H7 (cell line): ENCODE results near the gene SORCS2. TPM values are rescaled to one million over a fixed set of nuclear protein-coding genes. Genes with fewer than 3 reads are reported as not detected.

ENCODE experiments used
- DNase-seq: peaks from one replicate; pipeline ENCODE4 v3.0.0; 2012
- H3K27me3 ChIP-seq: 2 replicates; pipeline ENCODE4 v1.6.0; 2011; ENCODE audit warnings: mild to moderate bottlenecking, low read length; ENCODE audit not compliant: control insufficient read depth, insufficient read depth
- H3K36me3 ChIP-seq: replicated peaks from 2 replicates; pipeline ENCODE4 v1.5.1; 2011; ENCODE audit warnings: low read length; ENCODE audit not compliant: control insufficient read depth, insufficient read depth
- H3K4me3 ChIP-seq: 2 replicates; pipeline ENCODE4 v1.5.1; 2011; ENCODE audit warnings: low read depth, mild to moderate bottlenecking, control low read depth, low read length, moderate library complexity; ENCODE audit not compliant: insufficient read depth
- total RNA-seq: library from RNA; depleted of rRNA; stranded (reverse); fragments of >200 nt; shearing (Covaris generic); gene quantifications from 2 replicates; pipeline ENCODE4 v1.2.3, GENCODE V29; 2014

Gene SORCS2
- total RNA-seq, 1 experiment from 2014 or later, result 2.0 TPM

DNA sequence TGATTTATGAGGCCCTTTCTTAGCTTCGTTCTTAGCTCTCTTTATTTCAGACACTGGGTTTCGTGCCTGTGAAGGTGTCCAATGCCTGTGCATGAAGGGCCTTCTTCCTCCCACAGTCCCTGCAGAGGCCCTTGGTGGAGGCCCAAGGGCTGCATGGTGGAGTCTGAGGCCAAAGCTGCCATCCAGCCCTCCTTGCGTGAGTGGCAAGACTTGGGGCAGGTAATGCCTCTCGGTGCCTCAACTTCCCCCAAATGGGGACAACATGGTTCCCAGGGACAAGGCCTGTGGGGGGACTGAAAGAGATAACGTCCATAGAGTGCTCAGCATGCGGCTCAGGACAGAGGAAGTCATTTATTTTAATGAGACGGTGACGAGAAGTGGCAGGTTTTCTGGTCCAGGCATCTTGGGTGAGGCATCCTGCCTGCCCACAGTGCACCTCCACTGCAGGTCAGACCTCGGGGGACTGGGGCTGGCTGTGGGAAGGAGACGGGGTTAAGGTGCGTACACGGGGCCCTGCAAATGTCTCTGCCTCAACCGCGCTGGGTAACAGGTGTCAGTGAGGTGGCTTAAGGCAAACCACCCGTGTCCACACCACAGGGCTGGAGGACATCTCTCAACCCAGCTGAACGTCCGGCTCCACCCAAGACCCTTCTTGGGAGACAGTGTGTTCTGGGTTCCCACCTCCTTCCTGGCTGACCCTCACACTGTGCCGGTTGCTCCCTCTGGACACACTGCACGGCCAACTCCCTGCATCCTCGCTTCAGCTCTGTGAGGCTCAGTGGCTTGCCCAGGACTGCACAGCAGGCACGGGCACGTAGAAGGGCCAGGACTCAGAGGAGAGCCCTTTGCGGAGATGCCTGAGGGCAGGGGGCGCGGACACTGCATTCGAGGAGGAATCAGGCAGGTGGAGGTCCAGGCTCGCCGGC, 191.9 kb downstream of the SORCS2 start:
- DNase-seq, result peak; percentile 43
- Histone ChIP-seq H3K27me3 (no peaks in the 10 kb centered on the region), H3K4me3 (no peak overlapping the region), H3K36me3 (no peaks in the 10 kb centered on the region)

DNA sequence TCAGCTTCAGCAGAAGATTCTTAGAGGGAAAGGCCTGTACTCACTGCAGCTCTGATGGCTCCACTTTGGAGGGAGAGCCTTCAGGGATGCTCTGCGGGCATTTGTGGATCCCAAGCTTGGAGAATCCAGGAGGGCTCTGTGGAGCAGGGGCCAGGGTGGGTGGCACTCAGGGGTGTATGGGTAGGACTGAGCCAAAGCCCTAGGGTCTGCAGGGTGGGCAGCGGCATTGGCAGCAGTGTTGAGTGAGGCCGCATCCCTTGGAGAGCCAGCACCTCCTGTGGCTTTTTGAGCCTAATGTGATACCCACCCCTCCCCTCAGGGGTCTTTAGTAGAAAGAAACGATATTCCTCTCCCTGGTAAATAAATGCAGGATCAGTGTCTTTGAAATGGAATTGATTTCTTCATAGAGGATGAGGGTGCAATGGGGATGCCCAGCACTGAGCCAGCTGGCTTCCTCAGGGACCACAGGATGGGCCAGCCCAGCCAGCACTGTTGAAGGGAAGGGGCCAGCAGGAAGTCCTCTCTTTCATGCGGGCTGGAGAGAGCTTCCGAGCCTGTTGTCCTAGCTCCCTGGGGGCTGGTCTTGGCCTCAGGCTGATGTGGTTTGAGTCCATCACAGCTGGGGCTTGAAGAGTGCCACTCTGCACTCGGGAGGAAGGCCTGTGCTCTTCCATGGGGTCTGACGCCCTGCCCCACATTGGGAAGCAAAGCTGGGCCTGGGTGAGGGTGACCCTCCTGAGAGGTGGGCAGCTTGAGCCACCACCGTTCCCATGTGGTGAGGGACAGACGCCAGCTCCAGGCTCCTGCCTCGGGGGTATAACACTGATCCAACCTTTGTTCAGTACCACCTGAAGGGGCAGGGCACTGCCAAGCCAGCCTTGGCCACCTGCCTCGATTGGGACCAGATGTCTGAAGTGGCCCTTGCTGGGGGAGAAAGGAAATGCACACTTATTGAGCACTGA, 192.9 kb downstream of the SORCS2 start:
- no peaks in the 10 kb centered on the region for H3K27me3 ChIP-seq
- no peaks in the 10 kb centered on the region for H3K36me3 ChIP-seq
- DNase-seq, result peak; percentile 56
- no peak overlapping the region for H3K4me3 ChIP-seq

DNA sequence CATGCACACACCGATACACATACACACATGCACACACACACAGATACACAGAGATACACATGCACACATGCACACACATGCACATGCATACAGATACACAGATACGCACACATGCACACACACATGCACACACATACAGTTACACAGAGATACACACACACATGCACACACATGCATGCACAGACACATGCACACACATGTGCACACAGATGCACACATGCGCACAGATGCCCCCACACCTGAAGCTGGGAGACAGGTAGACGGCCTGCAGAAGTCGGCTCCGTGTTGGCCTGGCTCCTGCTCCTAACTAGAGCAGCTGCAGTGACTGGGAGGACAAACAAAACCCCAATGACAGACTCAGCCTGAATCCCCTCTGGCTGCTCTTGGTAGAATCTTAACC, 195.6 kb downstream of the SORCS2 start:
- DNase-seq, result peak; percentile 49
- H3K36me3 ChIP-seq, result no peaks in the 10 kb centered on the region
- no peak overlapping the region for H3K4me3 ChIP-seq
- H3K27me3 ChIP-seq, result no peaks in the 10 kb centered on the region

DNA sequence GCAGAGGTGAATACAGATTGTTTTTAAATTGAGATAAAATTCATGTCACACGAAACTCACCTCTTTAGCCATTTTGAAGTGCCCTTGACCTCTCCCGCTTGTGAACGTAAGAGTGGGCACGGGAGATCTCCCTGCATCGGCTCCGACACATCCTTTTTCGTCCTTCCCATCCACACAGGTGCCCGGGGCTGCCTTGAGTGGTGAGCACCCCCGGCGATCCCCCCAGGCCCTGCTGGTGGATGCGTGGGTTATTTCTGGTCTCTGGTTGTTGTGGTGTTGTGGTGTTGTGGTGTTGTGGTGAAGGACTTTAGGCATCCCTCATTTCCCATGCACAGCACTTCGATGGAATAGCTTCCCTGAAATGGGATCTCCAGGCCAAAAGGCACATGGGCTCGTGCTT, 196.3 kb downstream of the SORCS2 start:
- Histone ChIP-seq H3K4me3 (no peak overlapping the region), H3K27me3 (no peaks in the 10 kb centered on the region), H3K36me3 (no peaks in the 10 kb centered on the region)
- DNase-seq, result peak; percentile 36

DNA sequence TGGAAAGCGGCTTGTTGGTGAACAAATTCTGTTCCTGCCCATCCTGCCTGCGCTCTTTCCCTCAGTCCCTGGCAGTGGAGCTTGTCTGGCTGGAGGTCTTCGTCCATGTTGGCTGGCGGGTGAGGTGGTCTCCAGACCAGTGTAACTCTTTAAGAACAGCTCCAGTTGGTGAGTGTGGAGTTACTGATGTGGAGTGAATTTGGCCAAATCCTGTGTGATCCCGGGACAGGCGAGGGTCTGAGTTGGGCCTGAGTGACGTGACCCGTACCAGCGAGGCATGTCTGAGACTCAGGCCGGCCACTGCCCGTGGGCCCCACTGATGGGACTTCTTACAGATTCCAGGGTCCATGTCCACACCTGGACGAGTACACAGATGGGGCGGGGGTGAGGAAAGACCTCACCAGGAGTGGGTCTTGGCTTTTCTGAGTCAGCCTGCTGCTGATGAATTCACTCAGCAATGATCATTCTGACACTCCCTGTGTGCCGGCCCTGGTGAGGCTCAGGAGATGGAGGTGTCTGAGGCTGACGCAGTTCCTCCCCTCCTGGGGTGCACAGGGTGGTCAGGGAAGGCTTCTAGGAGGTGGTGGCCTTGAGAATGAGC, 196.9 kb downstream of the SORCS2 start:
- no peak overlapping the region for H3K4me3 ChIP-seq
- no peaks in the 10 kb centered on the region for H3K27me3 ChIP-seq
- DNase-seq, result no peak
- no peaks in the 10 kb centered on the region for H3K36me3 ChIP-seq

DNA sequence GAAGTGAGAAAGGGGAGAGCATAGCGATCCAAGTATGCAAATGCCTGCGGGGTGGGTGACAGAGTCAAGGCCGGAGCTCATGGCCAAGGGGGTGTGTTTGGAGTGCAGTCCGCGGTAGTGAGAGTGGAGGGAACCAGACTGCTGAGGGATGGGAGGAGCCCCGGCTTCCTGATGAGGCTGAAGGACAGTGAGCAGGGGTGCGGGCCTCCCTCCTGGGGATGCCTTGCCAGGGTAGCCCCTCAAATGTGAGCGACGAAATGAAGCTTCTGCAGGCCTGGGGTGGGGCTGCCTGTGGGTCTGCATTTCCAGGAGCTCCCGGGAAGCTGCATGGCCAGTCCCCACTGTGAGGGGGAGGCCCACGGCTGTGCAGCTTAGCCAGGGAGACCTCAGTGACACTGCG, 197.4 kb downstream of the SORCS2 start:
- H3K27me3 ChIP-seq, result no peaks in the 10 kb centered on the region
- peak; percentile 63 for DNase-seq
- no peaks in the 10 kb centered on the region for H3K36me3 ChIP-seq
- no peak overlapping the region for H3K4me3 ChIP-seq

DNA sequence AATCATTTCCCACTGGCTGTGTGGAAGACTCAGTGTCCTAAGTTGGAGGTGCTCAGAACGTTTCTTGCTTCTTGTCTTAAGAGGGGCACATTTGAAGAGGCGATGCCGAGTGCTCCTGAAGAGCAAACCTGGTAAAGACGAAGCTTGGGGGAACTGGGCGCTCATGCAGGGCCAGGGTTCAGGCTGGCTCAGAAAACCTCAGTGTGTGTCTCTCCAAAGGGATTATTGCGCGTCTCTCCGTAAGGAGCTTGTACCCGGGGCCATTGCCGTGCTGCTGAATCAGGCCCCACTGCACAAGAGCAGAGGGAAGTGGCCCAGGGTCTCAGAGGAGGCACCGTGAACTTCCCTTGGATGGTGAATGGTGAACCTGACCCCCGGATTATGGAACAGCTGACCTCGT, 198.0 kb downstream of the SORCS2 start:
- Histone ChIP-seq H3K36me3 (no peaks in the 10 kb centered on the region), H3K27me3 (no peaks in the 10 kb centered on the region), H3K4me3 (no peak overlapping the region)
- peak; percentile 32 for DNase-seq

DNA sequence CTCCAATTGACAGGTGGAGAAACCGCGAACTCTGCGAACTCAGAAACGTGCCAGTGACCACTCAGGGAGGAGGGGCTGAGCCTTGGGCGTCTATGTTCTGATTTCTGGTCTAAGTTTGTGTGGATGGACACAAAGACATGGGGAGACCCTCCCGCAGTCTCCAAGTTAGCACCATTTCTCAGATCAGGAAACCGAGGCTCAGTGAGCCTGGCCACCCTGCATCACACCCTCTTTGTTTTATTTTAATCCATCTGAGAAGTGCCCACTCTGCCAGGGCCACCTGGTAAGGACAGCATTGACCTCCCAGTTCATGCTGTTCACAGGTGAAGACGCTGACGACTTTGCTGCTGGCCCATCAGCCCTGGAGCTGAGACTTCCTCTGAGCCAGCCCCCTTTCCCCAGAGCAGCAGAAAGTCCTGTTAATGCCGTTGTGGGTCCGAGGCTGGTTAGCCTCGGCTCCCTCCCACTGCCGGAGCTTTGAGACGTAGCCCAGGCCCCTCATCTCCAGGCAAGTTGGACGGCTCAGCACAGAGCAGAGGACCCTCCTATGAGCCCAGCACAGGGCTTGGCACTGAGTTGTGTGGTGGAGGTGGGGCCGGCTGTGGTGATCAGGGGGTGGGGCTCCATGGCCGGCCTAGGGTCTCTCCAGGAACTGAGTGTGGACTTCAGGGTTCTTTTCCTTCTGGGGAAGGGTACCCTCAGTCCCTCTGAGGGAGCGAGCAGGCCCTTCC, 198.7 kb downstream of the SORCS2 start:
- Histone ChIP-seq H3K27me3 (no peaks in the 10 kb centered on the region), H3K4me3 (no peak overlapping the region), H3K36me3 (no peaks in the 10 kb centered on the region)
- peak; percentile 35 for DNase-seq

DNA sequence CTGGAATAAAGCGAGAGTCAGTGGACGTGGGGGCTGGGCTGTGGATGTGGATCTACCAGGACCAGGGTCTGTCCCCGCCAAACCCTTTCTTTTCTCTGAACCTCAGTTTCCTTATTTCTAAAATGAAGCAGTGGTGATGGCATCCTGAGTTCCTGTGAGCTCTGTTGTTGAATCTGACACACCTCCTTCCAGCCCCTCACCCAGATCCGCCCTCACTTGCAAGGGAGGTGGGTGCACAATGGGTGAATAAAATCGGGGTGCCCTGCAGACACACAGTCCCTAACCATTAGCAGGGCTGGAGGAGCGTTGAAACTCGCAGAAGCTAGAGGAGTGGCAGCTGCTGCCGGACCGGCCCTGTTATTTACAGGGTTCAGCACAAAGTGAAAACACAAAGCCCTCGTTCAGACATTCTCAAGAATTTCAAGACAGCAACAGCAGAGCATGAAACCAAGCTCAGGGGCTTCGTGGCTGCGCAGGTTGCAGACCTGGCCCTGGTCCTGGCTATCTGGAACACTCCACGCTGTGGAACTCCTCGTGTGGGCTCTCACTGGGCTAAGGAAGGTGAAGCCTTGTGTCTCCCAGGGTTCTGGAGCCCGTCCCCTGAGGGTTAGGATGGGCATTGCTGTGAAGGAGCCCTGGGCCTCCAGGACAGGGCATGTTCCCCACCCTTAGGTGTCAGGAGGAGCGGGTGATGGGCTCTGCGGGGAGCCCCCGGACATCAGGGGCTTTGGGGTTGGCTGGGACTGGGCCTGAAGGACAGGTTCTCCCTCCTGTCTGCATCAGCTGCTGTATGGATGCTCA, 199.5 kb downstream of the SORCS2 start:
- Histone ChIP-seq H3K4me3 (no peak overlapping the region), H3K27me3 (no peaks in the 10 kb centered on the region), H3K36me3 (no peaks in the 10 kb centered on the region)
- peak; percentile 28 for DNase-seq

DNA sequence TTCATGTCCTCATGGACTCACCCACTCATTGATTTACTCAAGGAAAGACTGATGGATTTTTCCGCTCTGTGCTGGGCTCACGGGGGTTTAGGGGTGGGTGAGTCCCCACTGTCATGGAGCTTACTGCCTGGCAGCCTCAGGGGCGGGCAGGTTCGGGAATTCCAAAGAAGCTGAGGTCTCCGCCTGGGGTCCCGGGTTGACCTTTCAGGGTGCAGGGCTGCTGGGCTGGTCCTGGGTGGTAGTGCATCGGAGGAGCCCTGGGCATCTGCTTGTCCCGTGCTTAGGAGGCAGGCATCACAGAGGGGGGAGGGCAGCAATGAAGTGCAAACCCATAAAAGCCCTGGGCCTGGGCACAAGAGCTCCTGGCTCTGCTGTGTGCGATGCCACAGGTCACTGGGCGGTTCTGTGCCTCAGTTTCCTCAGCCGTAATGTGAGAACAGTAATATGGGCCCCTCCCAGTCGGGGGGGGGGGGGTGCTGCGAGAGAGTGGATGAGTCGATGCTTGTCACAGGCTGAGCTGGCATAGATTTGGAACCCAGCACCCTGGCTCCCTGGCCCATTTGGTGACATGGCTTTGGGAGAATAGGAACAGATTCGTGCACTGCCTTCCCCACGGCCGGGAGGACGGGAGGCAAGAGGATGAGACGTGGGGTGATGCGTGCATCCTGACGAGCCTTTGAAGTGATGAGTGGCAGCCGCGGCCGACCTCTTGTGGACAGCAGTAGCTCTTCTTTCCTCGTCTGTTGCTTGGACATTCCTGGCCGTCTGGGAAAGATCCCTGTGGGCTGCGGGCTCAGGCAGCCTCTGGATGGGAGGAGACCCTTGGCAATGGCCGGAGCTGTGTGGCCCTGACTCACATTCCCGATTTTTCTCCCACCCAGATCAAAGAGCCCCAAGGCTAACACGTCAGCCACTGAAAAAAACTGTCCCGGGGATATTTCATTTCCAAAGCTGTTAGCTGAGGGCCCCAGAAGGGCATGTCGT, 200.4 kb downstream of the SORCS2 start:
- peak; percentile 57 for DNase-seq
- Histone ChIP-seq H3K36me3 (no peaks in the 10 kb centered on the region), H3K27me3 (no peaks in the 10 kb centered on the region), H3K4me3 (no peak overlapping the region)

DNA sequence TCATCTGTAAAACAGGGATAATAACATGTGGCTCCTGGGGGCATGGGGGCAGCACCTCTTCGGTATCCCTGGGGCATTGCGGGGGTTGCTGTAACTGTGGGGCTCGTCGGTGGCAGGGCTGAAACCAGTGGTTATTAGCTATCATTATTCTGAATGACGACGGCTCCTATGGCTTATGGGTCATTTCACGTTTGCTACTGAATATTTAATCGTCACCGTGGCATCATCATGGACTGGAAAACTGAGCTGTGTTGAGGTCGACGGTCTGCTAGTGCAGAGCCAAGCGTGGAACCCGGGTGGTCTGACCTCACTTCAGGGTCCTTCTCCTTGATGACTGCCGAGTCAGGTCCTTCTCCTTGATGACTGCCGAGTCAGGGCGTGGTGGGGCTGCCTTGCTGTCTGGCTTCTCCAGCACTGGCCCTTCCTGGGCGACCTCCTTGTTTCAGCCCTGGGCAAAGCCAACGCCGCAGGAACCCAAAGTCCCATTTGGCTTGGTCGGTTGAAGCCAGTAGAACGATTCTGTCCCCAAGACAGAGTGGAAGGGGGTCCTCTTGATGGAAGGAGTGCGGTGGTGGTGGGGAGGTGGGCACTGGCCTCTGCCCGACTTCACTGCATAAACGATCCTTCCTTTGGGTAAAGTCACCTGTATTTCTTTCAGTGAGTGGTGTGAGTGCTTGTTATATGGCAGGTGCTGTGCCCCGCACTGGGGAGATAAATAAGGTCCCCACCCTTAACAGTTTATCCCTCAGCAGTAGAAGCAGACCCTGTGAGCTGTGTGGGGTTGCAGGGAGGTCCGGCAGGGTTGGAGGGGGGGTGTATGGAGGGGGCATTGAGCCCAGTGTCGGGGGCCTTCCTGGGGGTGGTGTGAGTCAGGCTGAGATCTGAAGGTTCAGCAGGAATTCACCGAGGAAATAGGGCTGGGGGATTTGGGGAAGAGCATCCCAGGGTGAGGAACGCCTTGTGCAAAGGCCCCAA, 201.6 kb downstream of the SORCS2 start:
- no peaks in the 10 kb centered on the region for H3K36me3 ChIP-seq
- peak; percentile 22 for DNase-seq
- H3K27me3 ChIP-seq, result no peaks in the 10 kb centered on the region
- H3K4me3 ChIP-seq, result no peak overlapping the region
